GM19467 (cell line): ENCODE measurements around the gene STAM.
"Not testable (repeated sequence)": the region's sequence is repeated elsewhere in the genome, so short reads cannot be mapped to it uniquely, and the experiment has no call there.

Source experiments
- ATAC-seq: cut with Tn5 transposase; IDR thresholded peaks from one replicate; pipeline ENCODE4 v1.9.1; 2021; ENCODE audit warnings: mild to moderate bottlenecking, moderate library complexity; ENCODE audit not compliant: unreplicated experiment

STAM gene

DNA sequence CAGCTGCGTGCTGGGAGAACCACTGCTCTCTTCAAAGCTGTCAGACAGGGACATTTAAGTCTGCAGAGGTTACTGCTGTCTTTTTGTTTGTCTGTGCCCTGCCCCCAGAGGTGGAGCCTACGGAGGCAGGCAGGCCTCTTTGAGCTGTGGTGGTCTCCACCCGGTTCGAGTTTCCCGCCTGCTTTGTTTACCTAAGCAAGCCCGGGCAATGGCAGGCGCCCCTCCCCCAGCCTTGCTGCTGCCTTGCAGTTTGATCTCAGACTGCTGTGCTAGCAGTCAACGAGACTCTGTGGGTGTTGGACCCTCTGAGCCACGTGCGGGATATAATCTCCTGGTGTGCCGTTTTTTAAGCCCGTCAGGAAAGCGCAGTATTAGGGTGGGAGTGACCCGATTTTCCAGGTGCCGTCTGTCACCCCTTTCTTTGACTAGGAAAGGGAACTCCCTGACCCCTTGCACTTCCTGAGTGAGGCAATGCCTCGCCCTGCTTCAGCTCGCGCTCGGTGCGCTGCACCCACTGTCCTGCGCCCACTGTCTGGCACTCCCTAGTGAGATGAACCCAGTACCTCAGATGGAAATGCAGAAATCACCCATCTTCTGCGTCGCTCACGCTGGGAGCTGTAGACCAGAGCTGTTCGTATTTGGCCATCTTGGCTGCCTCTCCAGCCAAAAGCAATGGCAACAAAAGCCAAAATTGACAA lies 78.5 kb downstream of the STAM start:
- ATAC-seq = not testable (repeated sequence)

DNA sequence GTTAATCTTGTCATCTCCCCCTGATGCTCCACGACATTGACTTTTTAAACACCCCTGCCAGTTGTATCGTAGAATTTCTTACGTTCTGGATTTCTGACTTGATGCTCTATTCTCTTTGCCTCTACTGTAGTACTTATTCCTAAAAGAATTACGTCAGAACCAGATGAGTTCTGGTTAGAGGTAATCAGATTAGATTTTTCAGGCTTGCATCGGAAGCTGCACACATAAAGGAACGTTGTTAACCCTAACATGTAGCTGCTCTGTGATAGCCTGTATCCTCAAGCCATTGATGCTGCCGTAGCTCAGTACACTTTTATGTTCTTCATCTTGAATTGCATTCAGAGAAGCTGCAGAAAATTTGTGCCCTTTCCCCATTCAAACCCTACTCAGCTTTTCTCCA lies 81.8 kb downstream of the STAM start:
- no peak for ATAC-seq

DNA sequence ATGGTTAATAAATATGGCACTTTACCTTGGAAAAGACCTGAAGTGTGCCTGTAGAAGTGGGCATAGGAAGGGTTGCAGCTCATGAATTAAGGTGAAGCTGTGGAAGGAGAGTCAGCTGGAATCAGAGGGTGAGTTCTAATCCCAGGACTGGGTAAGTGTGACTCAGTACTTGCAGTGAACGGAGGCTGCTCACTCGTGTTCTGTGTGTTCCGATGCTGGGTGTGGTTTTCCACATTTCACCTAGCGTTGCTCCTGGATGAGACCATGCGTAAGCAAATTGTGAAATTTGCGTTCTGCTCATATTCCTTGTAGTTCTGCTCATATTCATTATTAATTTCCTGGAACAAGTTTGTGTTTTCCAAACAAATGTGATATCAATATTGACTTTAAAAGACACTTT lies 85.7 kb downstream of the STAM start:
- no peak for ATAC-seq

DNA sequence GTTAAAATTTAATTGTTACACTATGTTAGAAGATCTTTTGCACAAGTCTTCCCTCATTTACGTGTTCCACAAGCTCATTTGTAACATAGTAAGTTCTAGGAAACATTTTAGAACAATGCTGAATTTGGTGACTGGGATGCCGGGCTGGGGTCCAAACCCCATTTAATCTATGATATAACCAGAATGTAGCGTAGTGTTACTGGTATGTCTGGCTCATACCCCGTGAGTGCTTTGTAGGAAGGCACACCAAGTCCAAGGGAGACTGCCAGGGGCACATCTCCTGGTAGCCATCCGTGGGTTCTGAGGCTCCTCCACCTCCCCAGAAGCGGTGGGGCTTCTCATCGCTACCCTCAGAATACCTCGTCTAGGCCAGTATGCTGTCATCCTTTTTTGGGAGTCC lies 86.7 kb downstream of the STAM start:
- ATAC-seq = no peak

DNA sequence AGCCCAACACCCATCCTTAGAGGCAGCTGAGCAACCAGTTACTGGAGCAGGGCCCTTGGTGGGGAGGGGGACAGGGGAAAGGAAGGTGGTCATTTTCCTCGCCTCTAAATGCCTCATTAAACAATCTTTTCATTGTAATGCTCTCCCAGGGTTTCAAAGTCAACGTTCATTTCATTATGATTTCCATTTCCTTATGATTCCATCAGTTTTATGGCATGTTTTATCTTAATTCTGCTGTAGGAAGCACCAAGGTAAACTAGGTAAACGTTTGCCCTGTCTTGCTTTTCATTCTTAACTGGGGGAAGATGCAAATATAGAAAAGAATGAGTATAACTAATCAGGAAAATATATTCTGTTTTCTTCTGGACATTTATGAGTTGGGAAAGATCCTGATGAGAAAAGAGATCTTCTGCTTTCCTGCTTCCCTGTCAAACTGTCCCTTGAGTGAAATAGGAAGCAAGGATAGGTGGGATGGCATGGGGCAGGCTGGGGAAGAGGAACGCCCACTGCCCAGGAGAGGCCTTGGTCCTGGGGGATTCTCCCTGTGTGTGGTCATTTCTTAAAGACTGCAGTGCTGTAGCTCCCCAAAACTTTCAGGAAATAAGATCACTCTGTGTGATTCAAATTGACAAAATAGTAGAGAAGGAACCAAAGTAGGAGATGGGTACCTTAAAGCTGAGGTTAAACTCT lies 87.5 kb downstream of the STAM start:
- ATAC-seq = no peak

DNA sequence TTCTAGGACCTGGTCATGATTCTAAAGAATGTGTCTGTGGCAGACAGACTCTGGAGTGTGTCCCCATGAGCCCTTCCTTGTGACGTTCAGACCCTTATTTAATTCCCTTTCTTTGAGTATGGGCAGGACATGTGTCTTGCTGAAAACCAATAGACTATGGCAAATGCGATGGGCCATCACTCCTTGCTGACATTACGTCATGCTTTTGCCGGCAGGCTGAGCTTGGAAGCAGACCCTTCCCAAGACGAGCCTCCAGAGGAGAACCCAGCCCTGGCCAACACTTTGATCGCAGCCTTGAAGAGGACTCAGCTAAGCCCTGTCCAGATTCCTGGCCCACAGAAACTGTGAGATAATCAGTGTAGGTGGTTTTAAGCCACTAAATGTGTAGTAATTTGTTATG lies 89.7 kb downstream of the STAM start:
- no peak for ATAC-seq

GRCh38 chr10:17734432-17735080 lies 90.6 kb downstream of the STAM start:
- ATAC-seq = no peak

- no peak for ATAC-seq
These were observed 91.4 kb downstream of the STAM start for GRCh38 chr10:17735166-17735941.

DNA sequence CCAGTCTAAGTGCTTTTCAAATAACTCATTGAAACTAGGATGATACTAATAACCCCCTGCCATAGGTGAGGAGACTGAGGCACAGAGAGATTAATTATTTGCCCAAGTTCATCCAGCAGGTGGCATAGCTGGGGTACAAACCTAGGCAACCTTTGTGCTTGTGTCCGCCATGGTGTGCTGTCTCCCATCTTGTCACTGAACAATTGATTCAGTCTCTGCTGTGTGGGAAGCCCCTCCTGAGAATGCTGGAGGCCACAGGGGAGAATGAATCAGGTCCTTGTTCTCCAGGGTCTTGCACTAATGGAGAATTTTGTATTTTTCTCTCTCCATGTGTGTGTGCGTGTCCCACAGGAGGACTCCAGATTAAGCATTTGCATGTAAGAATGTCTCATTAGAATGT lies 92.3 kb downstream of the STAM start:
- ATAC-seq = no peak

- no peak for ATAC-seq
These were observed 93.3 kb downstream of the STAM start for GRCh38 chr10:17737027-17737965.

GRCh38 chr10:17740668-17741067 lies 96.7 kb downstream of the STAM start:
- no peak for ATAC-seq

DNA sequence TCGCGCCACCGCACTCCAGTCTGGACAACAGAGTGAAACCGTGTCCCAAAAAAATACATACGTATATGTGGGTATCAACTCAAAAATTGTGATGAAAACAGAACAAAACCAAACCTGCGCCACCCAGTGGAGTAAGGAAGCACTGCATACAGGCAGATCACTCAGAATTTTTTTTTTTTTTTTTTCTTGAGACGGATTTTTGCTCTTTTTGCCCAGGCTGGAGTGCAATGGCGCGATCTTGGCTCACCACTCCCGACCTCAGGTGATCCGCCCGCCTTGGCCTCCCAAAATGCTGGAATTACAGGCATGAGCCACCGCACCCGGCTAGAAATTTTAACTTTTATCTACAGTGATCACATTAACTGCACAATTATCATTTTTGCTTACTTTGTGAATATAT lies 99.0 kb downstream of the STAM start:
- ATAC-seq = no peak

DNA sequence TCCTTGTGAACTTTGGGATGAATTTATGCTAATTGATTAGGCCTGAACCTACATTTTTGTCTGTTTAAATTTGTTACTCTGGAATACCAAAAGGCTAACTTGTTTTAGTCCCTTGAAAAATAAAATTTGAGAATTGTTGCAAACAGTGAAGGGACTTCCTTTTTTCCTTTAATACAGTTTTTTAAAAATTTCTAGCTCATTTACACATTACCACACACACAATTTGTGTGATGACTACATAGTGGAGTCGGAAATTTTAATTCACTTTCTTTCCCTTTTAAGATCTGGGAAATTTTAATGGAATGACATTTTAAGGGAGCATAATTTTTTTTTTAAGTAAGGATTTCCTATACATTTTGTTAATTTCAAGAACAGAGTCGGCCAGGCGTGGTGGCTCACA lies 99.5 kb downstream of the STAM start:
- ATAC-seq = no peak

DNA sequence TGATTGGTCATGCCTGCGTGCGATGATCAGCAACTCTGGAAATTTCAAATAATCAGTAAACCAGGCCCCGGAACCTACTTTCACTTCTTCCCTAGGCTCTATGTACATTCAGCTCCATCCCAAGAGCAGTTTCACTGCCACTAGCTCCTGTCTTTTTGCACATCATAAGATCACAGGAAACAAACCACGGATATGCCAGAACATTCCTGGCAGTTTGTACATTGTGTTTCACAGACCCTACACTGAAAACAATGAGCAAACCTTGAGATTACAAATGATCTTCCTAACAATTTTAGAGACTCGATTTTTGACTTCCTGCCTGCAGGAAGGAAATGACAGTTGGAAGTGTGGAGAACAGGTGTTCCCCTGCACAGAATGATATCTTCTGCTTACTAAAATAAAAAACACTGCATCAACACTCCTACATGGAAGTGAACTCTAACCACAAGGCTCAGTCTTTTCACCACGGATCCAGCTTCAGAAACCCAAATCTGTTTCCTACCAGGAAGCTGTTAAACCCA lies 100.5 kb downstream of the STAM start:
- no peak for ATAC-seq

GRCh38 chr10:17747883-17748550 lies 104.1 kb downstream of the STAM start:
- ATAC-seq = no peak

DNA sequence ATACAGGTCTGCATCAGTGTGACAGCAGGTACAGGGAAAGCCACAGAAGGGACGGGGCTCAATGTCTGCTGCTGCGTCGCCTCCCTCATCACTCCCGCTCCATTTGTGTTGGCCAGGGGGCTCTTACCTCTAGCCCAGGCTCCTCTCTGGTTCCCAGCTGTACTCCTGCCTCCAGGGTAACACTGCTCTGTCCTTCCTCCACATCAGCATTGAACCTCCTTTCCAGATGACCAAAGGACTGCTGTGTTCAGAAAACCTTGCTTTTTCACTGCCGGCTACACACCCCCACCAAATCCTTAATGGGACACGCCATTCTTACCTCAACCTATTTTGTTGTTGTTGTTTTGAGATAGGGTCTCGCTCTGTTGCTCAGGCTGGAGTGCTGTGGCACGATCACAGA lies 105.9 kb downstream of the STAM start:
- ATAC-seq = no peak

GRCh38 chr10:17751781-17752445 lies 108.0 kb downstream of the STAM start, which contains the start of gene TMEM236:
TSS of gene TMEM236 (plus strand) at chr10:17752201. CDS start at chr10:17752296, 95 bp downstream.
- ATAC-seq = no peak

- peak; percentile 93 for ATAC-seq
These were observed 112.7 kb downstream of the STAM start for GRCh38 chr10:17756557-17757217.
